Osteocyte (in vitro differentiated cells): Measurements from ENCODE around the gene SLC66A1. TPM values are rescaled to one million over a fixed set of nuclear protein-coding genes. Genes with fewer than 3 reads are reported as not detected.

Source experiments
- DNase-seq: peaks from one replicate; pipeline ENCODE4 v3.0.0; 2021; ENCODE audit warnings: mixed read lengths; ENCODE audit not compliant: unreplicated experiment; ENCODE audit errors: extremely low spot score
- H3K27ac Mint-ChIP-seq: one replicate; pipeline ENCODE4 v1.8.0; 2021; ENCODE audit warnings: mild to moderate bottlenecking, mixed read lengths; ENCODE audit not compliant: unreplicated experiment
- H3K27me3 Mint-ChIP-seq: one replicate; pipeline ENCODE4 v1.8.0; 2021; ENCODE audit warnings: mixed read lengths; ENCODE audit not compliant: unreplicated experiment
- H3K36me3 Mint-ChIP-seq: one replicate; pipeline ENCODE4 v1.8.0; 2021; ENCODE audit warnings: mixed read lengths; ENCODE audit not compliant: unreplicated experiment
- H3K4me1 Mint-ChIP-seq: one replicate; pipeline ENCODE4 v1.8.0; 2021; ENCODE audit warnings: mixed read lengths; ENCODE audit not compliant: unreplicated experiment
- H3K4me3 Mint-ChIP-seq: one replicate; pipeline ENCODE4 v1.8.0; 2021; ENCODE audit warnings: mild to moderate bottlenecking, moderate library complexity, mixed read lengths; ENCODE audit not compliant: unreplicated experiment
- H3K9me3 Mint-ChIP-seq: one replicate; pipeline ENCODE4 v1.8.0; 2021; ENCODE audit warnings: mixed read lengths; ENCODE audit not compliant: unreplicated experiment
- total RNA-seq: library from RNA; stranded (reverse); gene quantifications from 2 replicates; pipeline ENCODE4 v1.2.1, GENCODE V29; 2021
- TF ChIP-seq, protein P1 (sequence below): fragments of 200-600 bp; sonication (generic); IDR thresholded peaks from 2 replicates; pipeline ENCODE4 v1.5.0; 2021; ENCODE audit warnings: antibody characterized with exemption, mild to moderate bottlenecking, moderate library complexity

SLC66A1 gene
- total RNA-seq, 1 donor from 2014 or later, result 25.8 TPM

- H3K9me3 Mint-ChIP-seq, result no peaks in the 10 kb centered on the region
- peaks cover 5% of the 10 kb centered on the region for H3K4me1 Mint-ChIP-seq
- DNase-seq, result no peak
- no peaks in the 10 kb centered on the region for H3K27me3 Mint-ChIP-seq
- TF ChIP-seq, protein P1, sequence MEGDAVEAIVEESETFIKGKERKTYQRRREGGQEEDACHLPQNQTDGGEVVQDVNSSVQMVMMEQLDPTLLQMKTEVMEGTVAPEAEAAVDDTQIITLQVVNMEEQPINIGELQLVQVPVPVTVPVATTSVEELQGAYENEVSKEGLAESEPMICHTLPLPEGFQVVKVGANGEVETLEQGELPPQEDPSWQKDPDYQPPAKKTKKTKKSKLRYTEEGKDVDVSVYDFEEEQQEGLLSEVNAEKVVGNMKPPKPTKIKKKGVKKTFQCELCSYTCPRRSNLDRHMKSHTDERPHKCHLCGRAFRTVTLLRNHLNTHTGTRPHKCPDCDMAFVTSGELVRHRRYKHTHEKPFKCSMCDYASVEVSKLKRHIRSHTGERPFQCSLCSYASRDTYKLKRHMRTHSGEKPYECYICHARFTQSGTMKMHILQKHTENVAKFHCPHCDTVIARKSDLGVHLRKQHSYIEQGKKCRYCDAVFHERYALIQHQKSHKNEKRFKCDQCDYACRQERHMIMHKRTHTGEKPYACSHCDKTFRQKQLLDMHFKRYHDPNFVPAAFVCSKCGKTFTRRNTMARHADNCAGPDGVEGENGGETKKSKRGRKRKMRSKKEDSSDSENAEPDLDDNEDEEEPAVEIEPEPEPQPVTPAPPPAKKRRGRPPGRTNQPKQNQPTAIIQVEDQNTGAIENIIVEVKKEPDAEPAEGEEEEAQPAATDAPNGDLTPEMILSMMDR, result peak; percentile 84
- H3K27ac Mint-ChIP-seq, result no peak overlapping the region
- peaks cover 28% of the 10 kb centered on the region for H3K36me3 Mint-ChIP-seq
- no peak overlapping the region for H3K4me3 Mint-ChIP-seq
Measured at GRCh38 chr1:19344372-19344810, 32.3 kb downstream of the SLC66A1 start.

DNA sequence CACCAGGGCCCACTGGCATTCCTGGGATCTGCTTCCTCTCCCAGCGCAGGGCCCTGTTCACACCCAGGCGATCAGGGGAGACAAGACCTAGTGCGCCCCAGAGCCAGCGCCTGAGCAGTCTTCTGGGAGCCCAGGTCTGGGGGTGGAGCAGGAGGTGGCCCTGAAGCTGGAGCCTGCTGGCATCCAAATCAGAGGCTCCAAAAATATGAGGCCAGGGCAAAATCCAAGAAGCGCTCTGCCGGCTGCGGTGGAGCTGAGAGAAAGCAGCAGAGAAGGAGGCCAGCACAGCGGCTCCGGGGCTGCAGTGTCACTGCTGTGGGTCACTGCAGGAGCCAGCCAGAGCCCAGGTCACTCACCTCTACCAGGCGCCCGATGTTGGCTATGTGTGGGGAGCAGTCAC lies 32.7 kb downstream of the SLC66A1 start:
- H3K27me3 Mint-ChIP-seq, result no peaks in the 10 kb centered on the region
- TF ChIP-seq, protein P1, result no peak
- H3K4me3 Mint-ChIP-seq, result no peak overlapping the region
- no peak overlapping the region for H3K27ac Mint-ChIP-seq
- H3K9me3 Mint-ChIP-seq, result no peaks in the 10 kb centered on the region
- no peak for DNase-seq
- peaks cover 5% of the 10 kb centered on the region for H3K4me1 Mint-ChIP-seq
- H3K36me3 Mint-ChIP-seq, result peaks cover 30% of the 10 kb centered on the region

- peaks cover 36% of the 10 kb centered on the region for H3K36me3 Mint-ChIP-seq
- DNase-seq, result no peak
- no peak overlapping the region for H3K4me3 Mint-ChIP-seq
- H3K9me3 Mint-ChIP-seq, result no peaks in the 10 kb centered on the region
- H3K27me3 Mint-ChIP-seq, result no peaks in the 10 kb centered on the region
- no peak overlapping the region for H3K27ac Mint-ChIP-seq
- peaks cover 5% of the 10 kb centered on the region for H3K4me1 Mint-ChIP-seq
- TF ChIP-seq, protein P1, result no peak
Measured at GRCh38 chr1:19345391-19345790, 33.3 kb downstream of the SLC66A1 start.

- DNase-seq, result no peak
- Mint-ChIP-seq H3K4me1 (peaks cover 5% of the 10 kb centered on the region), H3K27me3 (no peaks in the 10 kb centered on the region), H3K36me3 (peaks cover 37% of the 10 kb centered on the region), H3K27ac (no peak overlapping the region), H3K9me3 (no peaks in the 10 kb centered on the region), H3K4me3 (no peak overlapping the region)
- TF ChIP-seq, protein P1, result no peak
Measured at GRCh38 chr1:19346026-19346425, 33.9 kb downstream of the SLC66A1 start.

DNA sequence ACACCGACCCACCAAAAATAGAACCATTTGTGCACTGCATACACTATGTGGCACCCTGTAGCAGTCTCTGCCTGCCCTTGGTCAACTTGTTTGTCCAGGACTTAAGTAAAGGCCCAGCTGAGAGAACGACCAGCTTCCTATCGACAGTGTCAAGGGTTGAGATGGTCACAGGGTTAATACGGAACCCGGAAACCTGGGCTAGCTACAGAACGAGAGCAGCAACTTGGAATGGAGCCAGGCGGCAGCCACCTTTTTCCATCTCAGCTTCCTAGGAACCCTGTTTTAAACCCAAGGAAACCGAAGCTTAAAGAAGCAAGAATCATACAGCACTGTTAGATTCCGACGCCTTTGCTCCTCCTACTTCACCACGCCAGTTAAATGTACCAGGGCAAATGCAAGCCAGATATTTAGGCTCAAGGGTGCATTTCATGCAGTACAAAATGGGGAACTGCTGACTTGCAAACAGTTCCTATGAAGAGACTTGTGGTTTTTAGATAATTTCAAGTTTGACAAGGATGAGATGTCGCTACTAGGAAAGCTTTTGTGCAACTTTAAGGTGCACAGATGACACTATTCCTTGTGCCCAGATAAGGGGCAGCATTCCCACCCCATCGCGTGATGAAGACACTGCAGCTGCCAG lies 35.5 kb downstream of the SLC66A1 start:
- Mint-ChIP-seq H3K9me3 (no peaks in the 10 kb centered on the region), H3K27ac (no peak overlapping the region), H3K4me1 (no peaks in the 10 kb centered on the region), H3K36me3 (peaks cover 39% of the 10 kb centered on the region), H3K4me3 (no peak overlapping the region), H3K27me3 (no peaks in the 10 kb centered on the region)
- TF ChIP-seq, protein P1, result no peak
- no peak for DNase-seq
